ENCODE measurements around the gene PAQR8. TPM values are rescaled to one million over a fixed set of nuclear protein-coding genes. Genes with fewer than 3 reads are reported as not detected.

The PAQR8 gene
- total RNA-seq, 1 donor from 2014 or later: 1.5 TPM

- DNase-seq (ENCODE audit: low read depth): no peak
- Mint-ChIP-seq H3K4me3 (ENCODE audit: unreplicated experiment) (no peak overlapping the region), H3K27ac (ENCODE audit: unreplicated experiment) (no peak overlapping the region), H3K9me3 (ENCODE audit: unreplicated experiment) (no peaks in the 10 kb centered on the region), H3K36me3 (ENCODE audit: low read depth, unreplicated experiment) (no peaks in the 10 kb centered on the region), H3K27me3 (ENCODE audit: low read depth, unreplicated experiment) (peaks cover 3% of the 10 kb centered on the region), H3K4me1 (ENCODE audit: low read depth, unreplicated experiment) (peaks cover 6% of the 10 kb centered on the region)
- FAIRE-seq: no peak
- Histone ChIP-seq H3K36me3 (ENCODE audit: insufficient read depth, low read length) (no peaks in the 10 kb centered on the region), H3K9ac (ENCODE audit: low read length) (no peak overlapping the region), H3K4me1 (ENCODE audit: insufficient read depth, low read length) (no peaks in the 10 kb centered on the region), H3K9me3 (ENCODE audit: insufficient read depth, low read depth, low read length) (no peaks in the 10 kb centered on the region), H3K4me3 (ENCODE audit: insufficient read depth, low read depth, low read length) (no peak overlapping the region), H3K4me2 (ENCODE audit: low read length) (no peak overlapping the region), H3K27ac (ENCODE audit: low read depth, low read length) (no peak overlapping the region), H3K27me3 (ENCODE audit: insufficient read depth, low read length) (no peaks in the 10 kb centered on the region), H2AFZ (ENCODE audit: low read depth, low read length) (no peak overlapping the region), H3K79me2 (ENCODE audit: insufficient read depth, low read length) (no peaks in the 10 kb centered on the region), H4K20me1 (ENCODE audit: insufficient read depth, low read length) (no peaks in the 10 kb centered on the region)
- TF ChIP-seq EZH2 (IDR thresholded peaks at IDR 0.05; ENCODE audit: insufficient read depth, low read length) (no peak), CTCF (IDR thresholded peaks at IDR 0.05; ENCODE audit: insufficient read depth, low read depth, low read length) (no peak)
These were observed 30.0 kb upstream of the PAQR8 start for GRCh38 chr6:52331793-52332457.

- Mint-ChIP-seq H3K36me3 (ENCODE audit: low read depth, unreplicated experiment) (no peaks in the 10 kb centered on the region), H3K27me3 (ENCODE audit: low read depth, unreplicated experiment) (peaks cover 4% of the 10 kb centered on the region), H3K9me3 (ENCODE audit: unreplicated experiment) (no peaks in the 10 kb centered on the region), H3K4me1 (ENCODE audit: low read depth, unreplicated experiment) (peaks cover 8% of the 10 kb centered on the region), H3K4me3 (ENCODE audit: unreplicated experiment) (no peak overlapping the region), H3K27ac (ENCODE audit: unreplicated experiment) (no peak overlapping the region)
- Histone ChIP-seq H3K27me3 (ENCODE audit: insufficient read depth, low read length) (no peaks in the 10 kb centered on the region), H3K9me3 (ENCODE audit: insufficient read depth, low read depth, low read length) (no peaks in the 10 kb centered on the region), H3K4me1 (ENCODE audit: insufficient read depth, low read length) (no peaks in the 10 kb centered on the region), H3K27ac (ENCODE audit: low read depth, low read length) (no peak overlapping the region), H3K4me3 (ENCODE audit: insufficient read depth, low read depth, low read length) (no peak overlapping the region), H3K36me3 (ENCODE audit: insufficient read depth, low read length) (no peaks in the 10 kb centered on the region), H2AFZ (ENCODE audit: low read depth, low read length) (no peak overlapping the region), H3K79me2 (ENCODE audit: insufficient read depth, low read length) (no peaks in the 10 kb centered on the region), H4K20me1 (ENCODE audit: insufficient read depth, low read length) (no peaks in the 10 kb centered on the region), H3K4me2 (ENCODE audit: low read length) (no peak overlapping the region), H3K9ac (ENCODE audit: low read length) (no peak overlapping the region)
- TF ChIP-seq CTCF (IDR thresholded peaks at IDR 0.05; ENCODE audit: insufficient read depth, low read depth, low read length) (no peak), EZH2 (IDR thresholded peaks at IDR 0.05; ENCODE audit: insufficient read depth, low read length) (no peak)
- FAIRE-seq (no peak), DNase-seq (ENCODE audit: low read depth) (no peak)
These were observed 28.1 kb upstream of the PAQR8 start for GRCh38 chr6:52333840-52334200.

- DNase-seq (ENCODE audit: low read depth): no peak
- no peaks in the 10 kb centered on the region for H4K20me1 ChIP-seq (ENCODE audit: insufficient read depth, low read length)
- Mint-ChIP-seq H3K27ac (ENCODE audit: unreplicated experiment) (no peak overlapping the region), H3K4me3 (ENCODE audit: unreplicated experiment) (no peak overlapping the region), H3K36me3 (ENCODE audit: low read depth, unreplicated experiment) (no peaks in the 10 kb centered on the region), H3K4me1 (ENCODE audit: low read depth, unreplicated experiment) (peaks cover 14% of the 10 kb centered on the region), H3K27me3 (ENCODE audit: low read depth, unreplicated experiment) (peaks cover 4% of the 10 kb centered on the region), H3K9me3 (ENCODE audit: unreplicated experiment) (no peaks in the 10 kb centered on the region)
- H3K27me3 ChIP-seq (ENCODE audit: insufficient read depth, low read length): no peaks in the 10 kb centered on the region
- no peak overlapping the region for H3K9ac ChIP-seq (ENCODE audit: low read length)
- no peak for TF ChIP-seq CTCF (IDR thresholded peaks at IDR 0.05; ENCODE audit: insufficient read depth, low read depth, low read length)
- TF ChIP-seq EZH2 (IDR thresholded peaks at IDR 0.05; ENCODE audit: insufficient read depth, low read length): no peak
- no peak overlapping the region for H2AFZ ChIP-seq (ENCODE audit: low read depth, low read length)
- no peak overlapping the region for H3K27ac ChIP-seq (ENCODE audit: low read depth, low read length)
- FAIRE-seq: no peak
- H3K79me2 ChIP-seq (ENCODE audit: insufficient read depth, low read length): no peaks in the 10 kb centered on the region
- no peaks in the 10 kb centered on the region for H3K9me3 ChIP-seq (ENCODE audit: insufficient read depth, low read depth, low read length)
- H3K4me3 ChIP-seq (ENCODE audit: insufficient read depth, low read depth, low read length): no peak overlapping the region
- H3K4me1 ChIP-seq (ENCODE audit: insufficient read depth, low read length): no peaks in the 10 kb centered on the region
- no peaks in the 10 kb centered on the region for H3K36me3 ChIP-seq (ENCODE audit: insufficient read depth, low read length)
- no peak overlapping the region for H3K4me2 ChIP-seq (ENCODE audit: low read length)
These were observed 26.4 kb upstream of the PAQR8 start for GRCh38 chr6:52335576-52335975.
